Measurements from ENCODE around the gene ABT1.

DNA sequence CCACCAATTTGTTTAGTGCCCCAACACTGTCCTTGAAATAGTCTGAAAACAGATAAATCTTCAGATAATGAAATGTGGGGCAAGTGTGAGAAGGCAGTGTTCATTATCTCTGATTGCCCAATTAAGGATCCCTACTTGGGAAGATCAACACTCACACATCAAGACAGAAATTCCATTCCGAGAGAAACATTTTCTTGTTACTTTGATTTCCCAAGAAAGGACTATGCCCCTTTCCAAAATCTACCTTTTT is 42.4 kb upstream of the ABT1 start:
- TF ChIP-seq, protein P1, sequence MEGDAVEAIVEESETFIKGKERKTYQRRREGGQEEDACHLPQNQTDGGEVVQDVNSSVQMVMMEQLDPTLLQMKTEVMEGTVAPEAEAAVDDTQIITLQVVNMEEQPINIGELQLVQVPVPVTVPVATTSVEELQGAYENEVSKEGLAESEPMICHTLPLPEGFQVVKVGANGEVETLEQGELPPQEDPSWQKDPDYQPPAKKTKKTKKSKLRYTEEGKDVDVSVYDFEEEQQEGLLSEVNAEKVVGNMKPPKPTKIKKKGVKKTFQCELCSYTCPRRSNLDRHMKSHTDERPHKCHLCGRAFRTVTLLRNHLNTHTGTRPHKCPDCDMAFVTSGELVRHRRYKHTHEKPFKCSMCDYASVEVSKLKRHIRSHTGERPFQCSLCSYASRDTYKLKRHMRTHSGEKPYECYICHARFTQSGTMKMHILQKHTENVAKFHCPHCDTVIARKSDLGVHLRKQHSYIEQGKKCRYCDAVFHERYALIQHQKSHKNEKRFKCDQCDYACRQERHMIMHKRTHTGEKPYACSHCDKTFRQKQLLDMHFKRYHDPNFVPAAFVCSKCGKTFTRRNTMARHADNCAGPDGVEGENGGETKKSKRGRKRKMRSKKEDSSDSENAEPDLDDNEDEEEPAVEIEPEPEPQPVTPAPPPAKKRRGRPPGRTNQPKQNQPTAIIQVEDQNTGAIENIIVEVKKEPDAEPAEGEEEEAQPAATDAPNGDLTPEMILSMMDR (IDR thresholded peaks at IDR 0.05) = no peak
- TF ChIP-seq POLR2A (IDR thresholded peaks at IDR 0.05) = no peak

Measured in heart left ventricle (tissue), 13 donors.